Iris pigment epithelial cell (primary cell): Measurements from ENCODE around the gene HAPLN1.
A peak's percentile ranks its signal among the peaks of the same experiment; 100 is the strongest.

Source experiments
- DNase-seq: peaks from one replicate; pipeline ENCODE4 v3.0.0-alpha.2; 2011; ENCODE audit warnings: low read depth

Gene HAPLN1

GRCh38 chr5:83718195-83718825, 2.3 kb downstream of the HAPLN1 start:
- DNase-seq = peak; percentile 72

GRCh38 chr5:83715236-83716065, 5.2 kb downstream of the HAPLN1 start:
- no peak for DNase-seq

GRCh38 chr5:83714810-83715209, 5.8 kb downstream of the HAPLN1 start:
- DNase-seq = no peak

- DNase-seq = peak; percentile 41
Observed at GRCh38 chr5:83711982-83712601, 8.6 kb downstream of the HAPLN1 start.

- DNase-seq = no peak
Observed at GRCh38 chr5:83709973-83710372, 10.7 kb downstream of the HAPLN1 start.

- no peak for DNase-seq
Observed at GRCh38 chr5:83708170-83708569, 12.5 kb downstream of the HAPLN1 start.

- DNase-seq = no peak
Observed at GRCh38 chr5:83703059-83703458, 17.6 kb downstream of the HAPLN1 start.

- DNase-seq = peak; percentile 10
Observed at GRCh38 chr5:83701886-83702285, 18.8 kb downstream of the HAPLN1 start.

- no peak for DNase-seq
Observed at GRCh38 chr5:83689881-83690280, 30.8 kb downstream of the HAPLN1 start.

GRCh38 chr5:83688281-83688680, 32.4 kb downstream of the HAPLN1 start:
- no peak for DNase-seq

- no peak for DNase-seq
Observed at GRCh38 chr5:83687124-83687619, 33.5 kb downstream of the HAPLN1 start.

GRCh38 chr5:83686251-83686650, 34.4 kb downstream of the HAPLN1 start:
- DNase-seq = no peak

- DNase-seq = no peak
Observed at GRCh38 chr5:83683836-83684235, 36.8 kb downstream of the HAPLN1 start.

GRCh38 chr5:83672646-83673045, 48.0 kb downstream of the HAPLN1 start:
- DNase-seq = no peak

GRCh38 chr5:83672158-83672557, 48.5 kb downstream of the HAPLN1 start:
- DNase-seq = no peak

- no peak for DNase-seq
Observed at GRCh38 chr5:83665631-83666030, 55.0 kb downstream of the HAPLN1 start.

GRCh38 chr5:83662558-83662957, 58.1 kb downstream of the HAPLN1 start:
- DNase-seq = no peak

GRCh38 chr5:83657807-83658525, 62.7 kb downstream of the HAPLN1 start:
- DNase-seq = no peak

GRCh38 chr5:83654427-83654994, 66.1 kb downstream of the HAPLN1 start:
- DNase-seq = peak; percentile 68

- no peak for DNase-seq
Observed at GRCh38 chr5:83653669-83654068, 67.0 kb downstream of the HAPLN1 start.

GRCh38 chr5:83645936-83646335, 74.7 kb downstream of the HAPLN1 start:
- peak; percentile 38 for DNase-seq

- no peak for DNase-seq
Observed at GRCh38 chr5:83644301-83644700, 76.4 kb downstream of the HAPLN1 start.
